Putamen (tissue), 1 donor: ENCODE measurements around the gene ARHGEF6.
"Not testable (repeated sequence)": the region's sequence is repeated elsewhere in the genome, so short reads cannot be mapped to it uniquely, and the experiment has no call there.

Experiments
- DNase-seq: peaks from one replicate; pipeline ENCODE4 v3.0.0-alpha.2; 2016; ENCODE audit warnings: low spot score

ARHGEF6 gene

GRCh38 chrX:136780763-136781162, at the start of gene ARHGEF6:
Gene ARHGEF6 (minus strand): TSS chrX:136780932. CDS start chrX:136780882, 50 bp downstream.
- DNase-seq, result no peak

GRCh38 chrX:136829413-136829812, 48.7 kb upstream of the ARHGEF6 start:
- DNase-seq, result no peak

DNA sequence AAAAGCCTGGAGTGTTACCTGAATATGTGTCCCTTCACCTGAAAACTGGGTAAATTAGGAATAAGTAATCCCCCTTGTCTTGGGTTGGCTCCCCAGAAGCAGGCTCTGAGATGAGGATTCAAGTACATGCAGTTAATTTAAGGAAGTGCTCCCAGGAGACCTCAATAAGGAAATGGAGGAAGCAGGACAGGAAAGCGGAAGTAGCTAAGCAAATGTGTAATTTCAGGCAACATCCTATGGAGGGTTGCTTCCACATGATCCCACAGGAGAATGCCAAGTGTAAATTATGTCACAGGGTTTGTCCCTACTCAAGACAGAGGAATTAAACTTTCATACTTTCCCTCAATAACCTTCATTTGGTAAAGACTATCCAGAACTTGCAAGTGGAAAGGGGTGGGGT, 48.1 kb upstream of the ARHGEF6 start:
- DNase-seq, result no peak

- no peak for DNase-seq
Measured at GRCh38 chrX:136827026-136827425, 46.3 kb upstream of the ARHGEF6 start.

DNA sequence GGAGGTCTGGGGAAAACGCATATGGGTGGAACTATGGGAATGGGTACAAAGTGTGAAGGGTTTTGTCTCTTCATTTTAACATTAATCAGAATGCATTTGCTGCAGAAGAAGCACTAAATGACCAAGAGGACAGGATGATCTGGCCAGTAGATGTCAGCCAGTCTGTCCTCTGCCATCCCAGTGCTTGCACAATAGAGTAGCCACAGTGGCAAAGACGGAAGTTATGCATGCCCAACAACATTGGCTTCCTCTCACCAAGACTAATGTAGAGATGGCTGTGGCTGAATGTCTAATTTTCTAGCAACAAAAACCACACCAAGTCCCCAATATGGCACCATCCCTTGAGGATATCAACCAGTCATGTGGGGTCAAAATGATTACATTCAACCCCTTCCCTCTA, 45.0 kb upstream of the ARHGEF6 start:
- DNase-seq, result no peak

- DNase-seq, result no peak
Measured at GRCh38 chrX:136823175-136823574, 42.4 kb upstream of the ARHGEF6 start.

- no peak for DNase-seq
Measured at GRCh38 chrX:136822337-136823095, 41.8 kb upstream of the ARHGEF6 start.

DNA sequence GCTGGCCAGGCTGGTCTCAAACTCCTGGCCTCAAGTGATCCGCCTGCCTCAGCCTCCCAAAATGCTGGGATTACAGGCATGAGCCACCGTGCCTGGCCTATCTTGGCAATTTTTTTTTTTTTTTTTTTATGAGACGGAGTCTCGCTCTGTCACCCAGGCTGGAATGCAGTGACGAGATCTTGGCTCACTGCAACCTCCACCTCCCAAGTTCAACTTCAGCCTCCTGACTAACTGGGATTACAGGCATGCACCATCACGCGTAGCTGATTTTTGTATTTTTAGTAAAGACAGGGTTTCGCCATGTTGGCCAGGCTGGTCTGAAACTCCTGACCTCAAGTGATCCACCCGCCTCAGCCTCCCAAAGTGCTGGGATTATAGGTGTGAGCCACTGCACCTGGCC, 39.0 kb upstream of the ARHGEF6 start:
- not testable (repeated sequence) for DNase-seq

DNA sequence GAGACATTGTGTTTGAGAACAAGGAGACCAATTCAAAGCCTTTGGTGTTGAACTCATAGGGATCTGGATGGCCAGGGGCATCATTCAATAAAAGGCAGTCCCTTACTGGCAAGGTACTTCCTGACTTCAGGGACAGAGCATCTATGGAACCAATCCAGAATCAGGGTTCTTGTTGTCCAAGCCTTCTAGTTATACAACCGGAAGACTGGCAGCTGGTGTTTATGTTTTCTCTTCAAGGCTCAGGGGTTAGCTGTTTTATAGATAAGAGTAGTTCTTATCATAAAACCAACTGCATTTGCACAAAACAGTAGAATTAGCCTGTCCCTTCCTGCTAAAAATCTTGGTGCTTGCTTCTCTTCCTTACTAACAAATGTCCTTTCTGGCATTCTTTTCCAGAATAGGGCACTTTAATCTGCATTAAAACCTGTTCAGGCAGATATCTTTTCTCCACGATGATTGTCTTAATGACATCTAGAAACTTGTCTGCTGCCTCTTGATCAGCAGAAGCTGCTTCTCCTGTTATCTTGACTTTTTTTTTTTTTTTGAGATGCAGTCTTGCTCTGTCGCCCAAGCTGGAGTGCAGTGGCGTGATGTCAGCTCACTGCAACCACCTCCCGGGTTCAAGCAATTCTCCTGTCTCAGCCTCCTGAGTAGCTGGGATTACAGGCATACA, 38.4 kb upstream of the ARHGEF6 start:
- DNase-seq, result no peak

DNA sequence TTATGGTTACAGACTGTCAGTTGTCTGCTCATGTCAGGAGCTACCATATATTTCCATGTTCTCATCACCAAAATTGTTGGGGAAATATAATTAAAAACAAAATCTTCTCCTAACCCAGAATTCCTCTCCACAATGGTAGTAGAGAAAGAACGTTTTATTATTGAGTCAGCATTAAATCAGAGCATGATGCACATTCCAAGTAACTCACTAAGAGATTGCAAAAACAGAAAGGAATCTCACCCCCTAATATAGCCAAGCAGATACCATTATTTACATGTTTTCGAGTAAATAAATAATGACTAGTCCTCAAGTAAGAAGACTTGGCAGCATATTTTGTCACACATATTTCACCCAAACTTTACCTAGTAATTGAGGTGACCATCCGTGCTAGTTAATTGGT, 36.2 kb upstream of the ARHGEF6 start:
- DNase-seq, result no peak

DNA sequence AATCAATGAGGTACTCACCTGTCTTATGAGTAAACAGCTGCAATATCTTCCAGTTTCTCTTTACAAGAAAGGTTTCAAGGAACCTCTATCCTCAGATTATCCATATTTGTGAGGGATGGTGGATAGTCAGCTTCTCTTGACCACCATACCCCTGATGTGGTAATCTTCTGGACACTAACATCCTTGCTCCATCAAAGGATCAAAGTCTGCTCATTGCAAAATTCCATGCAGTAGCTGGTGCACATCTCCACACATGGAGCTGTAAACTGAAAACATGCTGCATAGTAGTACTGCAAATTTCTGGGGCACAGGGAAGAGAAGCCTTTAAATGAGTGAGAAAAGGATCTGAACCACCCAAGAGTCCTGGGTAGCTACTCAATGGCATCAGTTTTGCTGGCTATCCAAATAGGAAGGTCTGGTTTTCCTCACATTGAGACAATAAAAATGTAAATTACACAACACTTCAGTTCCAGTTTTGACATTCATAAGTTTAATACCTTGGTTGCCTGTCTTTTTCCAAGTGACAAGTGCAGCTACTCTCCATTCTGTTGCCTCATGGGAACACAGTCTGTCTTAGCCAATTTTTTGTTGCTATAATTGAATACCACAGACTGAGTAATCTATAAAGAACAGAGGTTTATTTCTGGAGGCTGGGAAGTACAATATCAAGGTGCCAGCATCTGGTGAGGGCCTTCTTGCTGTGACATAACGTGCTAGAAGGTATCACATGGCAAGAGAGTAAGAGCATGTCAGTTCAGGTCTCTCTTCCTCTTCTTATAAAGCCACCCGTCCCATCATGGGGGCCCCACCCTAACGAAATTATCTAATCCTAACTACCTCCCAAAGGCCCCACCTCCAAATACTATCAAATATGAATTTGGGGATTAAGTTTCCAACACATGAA, 34.4 kb upstream of the ARHGEF6 start:
- no peak for DNase-seq

GRCh38 chrX:136812286-136812685, 31.6 kb upstream of the ARHGEF6 start:
- no peak for DNase-seq

GRCh38 chrX:136810493-136810892, 29.8 kb upstream of the ARHGEF6 start:
- no peak for DNase-seq

DNA sequence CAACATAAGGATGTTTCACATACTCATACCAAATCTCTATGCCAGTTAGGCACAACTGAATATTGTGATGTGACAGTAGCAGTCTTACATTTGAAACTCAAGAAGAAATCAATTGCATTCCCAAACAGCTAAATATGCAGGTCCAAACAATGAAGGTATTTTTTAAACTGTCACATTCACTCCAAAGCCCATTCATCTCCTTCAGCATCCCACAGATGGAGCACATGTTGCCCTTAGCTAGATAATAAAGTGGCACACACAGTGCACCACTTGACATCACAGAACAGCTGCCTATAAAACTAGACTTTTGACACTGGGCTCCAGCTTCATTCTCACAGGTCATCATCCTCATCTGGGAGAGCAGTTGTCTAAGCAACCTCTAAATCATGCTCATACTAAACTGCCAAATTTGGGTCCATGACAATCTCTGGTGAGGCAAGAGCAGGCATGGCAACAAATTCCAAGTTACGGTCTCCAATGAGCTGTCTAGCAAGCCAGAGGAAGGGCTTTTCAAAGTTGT, 26.2 kb upstream of the ARHGEF6 start:
- peak; percentile 38 for DNase-seq

DNA sequence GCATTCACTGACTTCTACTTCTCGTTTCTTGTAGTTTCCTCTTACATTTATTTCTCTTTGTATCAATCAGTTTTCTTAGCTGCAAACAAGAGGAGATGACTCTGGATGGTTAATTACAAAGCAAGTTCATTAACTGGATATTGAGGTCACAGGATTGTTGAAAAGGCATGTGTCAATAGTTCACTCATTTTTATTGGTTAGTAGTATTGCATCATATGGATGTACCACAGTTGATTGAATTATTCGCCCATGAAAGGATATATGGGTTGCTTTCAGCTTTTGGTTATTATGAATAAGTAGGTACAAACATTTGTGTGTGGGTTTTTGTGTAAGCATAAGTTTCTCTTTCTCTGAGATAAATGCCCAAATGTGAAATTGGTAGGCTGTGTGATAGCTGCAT, 21.8 kb upstream of the ARHGEF6 start:
- DNase-seq, result no peak

DNA sequence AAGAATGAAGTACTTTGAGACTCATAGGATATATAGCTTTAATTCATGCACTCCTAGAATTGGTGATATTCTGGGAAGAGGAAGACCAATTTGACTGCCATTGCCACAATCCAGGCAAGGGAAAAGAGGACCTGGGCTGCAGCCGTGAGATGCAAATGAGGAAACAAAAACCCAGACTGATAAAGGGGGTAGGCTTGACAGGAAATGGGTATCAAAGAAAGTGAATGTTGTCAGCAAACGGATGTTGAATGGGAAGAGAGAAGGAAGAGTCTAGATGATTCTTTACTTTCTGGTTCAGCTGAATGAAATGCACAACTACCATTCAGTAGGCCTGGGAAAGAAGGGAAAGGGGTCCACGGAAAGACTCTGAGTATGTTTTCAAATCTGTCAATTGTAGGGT, 17.1 kb upstream of the ARHGEF6 start:
- no peak for DNase-seq

DNA sequence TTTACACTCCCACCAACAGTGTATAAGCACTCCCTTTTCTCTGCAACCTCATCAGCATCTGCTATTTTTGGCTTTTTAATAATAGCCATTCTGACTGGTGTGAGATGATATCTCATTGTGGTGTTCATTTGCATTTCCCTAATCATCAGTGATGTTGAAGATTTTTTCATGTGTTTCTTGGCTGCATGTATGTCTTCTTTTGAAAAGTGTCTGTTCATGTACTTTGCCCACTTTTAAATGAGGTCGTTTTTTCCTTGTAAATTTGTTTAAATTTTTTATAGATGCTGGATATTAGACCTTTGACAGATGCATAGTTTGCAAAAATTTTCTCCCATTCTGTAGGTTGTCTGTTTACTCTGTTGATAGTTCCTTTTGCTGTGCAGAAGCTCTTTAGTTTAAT, 14.4 kb upstream of the ARHGEF6 start:
- DNase-seq, result not testable (repeated sequence)

DNA sequence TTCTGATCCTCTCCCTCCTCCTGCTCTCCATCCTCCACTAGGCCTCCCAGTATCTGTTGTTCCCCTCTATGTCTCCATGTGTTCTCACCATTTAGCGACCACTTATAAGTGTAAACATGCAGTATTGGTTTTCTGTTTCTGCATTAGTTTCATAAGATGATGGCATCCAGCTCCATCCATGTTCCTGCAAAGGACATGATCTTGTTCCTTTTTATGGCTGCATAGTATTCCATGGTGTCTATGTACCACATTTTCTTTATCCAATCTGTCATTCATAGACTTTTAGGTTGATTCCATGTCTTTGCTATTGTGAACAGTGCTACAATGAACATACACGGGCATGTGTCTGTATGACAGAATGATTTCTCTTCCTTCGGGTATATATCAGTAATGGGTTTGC, 13.9 kb upstream of the ARHGEF6 start:
- DNase-seq, result not testable (repeated sequence)

- DNase-seq, result no peak
Measured at GRCh38 chrX:136794080-136794479, 13.3 kb upstream of the ARHGEF6 start.

DNA sequence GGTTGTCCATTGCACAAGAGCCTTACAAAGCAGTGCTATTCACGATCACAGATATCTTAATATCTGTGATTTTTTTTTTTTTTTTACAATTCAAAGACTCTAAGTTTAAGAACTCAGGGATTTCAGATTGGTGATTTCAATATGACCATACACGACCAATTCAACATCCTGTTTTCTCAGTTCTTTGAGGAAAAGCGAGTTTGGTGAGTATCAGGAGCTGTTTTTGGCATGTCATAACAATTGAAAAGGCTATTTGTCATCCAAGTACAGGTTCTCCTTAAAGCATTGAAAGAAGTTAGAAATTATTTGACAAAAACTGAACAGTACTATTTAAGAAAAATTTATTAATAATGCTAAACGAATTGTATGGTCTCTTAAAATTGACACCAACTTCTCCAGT, 9.1 kb upstream of the ARHGEF6 start:
- DNase-seq, result no peak

DNA sequence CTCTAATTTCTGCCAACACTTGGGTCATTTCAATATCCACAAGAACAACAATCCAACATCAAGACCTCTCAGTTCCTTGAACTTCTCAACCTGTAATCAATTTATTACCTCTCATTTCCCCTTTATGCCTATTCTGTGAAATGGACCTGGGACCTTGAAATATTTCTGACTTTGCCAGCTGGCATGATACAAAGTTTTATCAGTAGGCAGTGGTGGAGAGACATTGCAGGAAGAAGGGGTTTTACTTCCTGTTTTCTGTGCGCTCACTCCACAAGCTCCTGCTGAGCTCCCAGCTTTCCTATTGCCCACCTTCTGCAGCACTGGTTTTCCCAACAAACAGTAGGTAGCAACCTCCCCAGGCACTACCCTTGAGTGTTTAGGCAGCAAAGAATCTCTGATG, 3.5 kb upstream of the ARHGEF6 start:
- DNase-seq, result no peak

DNA sequence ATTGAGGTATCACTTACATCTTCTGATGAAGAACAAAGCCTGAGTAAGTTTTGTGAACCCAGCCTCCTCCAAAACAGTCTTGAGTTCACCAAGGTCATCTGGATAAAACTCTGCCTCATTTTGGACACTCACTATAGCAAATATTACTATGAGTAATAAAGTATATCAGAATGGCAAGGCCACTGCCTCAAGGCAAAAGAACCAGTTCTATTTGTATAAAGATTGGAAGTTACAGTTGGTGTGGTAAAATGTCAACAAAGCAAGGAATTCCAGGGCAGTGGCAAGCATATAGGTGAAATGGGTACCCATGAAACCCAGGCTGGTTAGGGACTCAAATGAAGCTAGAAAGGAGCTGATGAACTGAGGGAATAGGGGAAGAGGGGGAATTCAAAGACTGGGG, 2.4 kb upstream of the ARHGEF6 start:
- no peak for DNase-seq
